ENCODE results near the gene EPB41L4B. TPM values are rescaled to one million over a fixed set of nuclear protein-coding genes. Genes with fewer than 3 reads are reported as not detected.

Gene EPB41L4B
- total RNA-seq, 2 donors from 2014 or later = 6.4 to 6.6 TPM

GRCh38 chr9:109245310-109245897 is 75.5 kb downstream of the EPB41L4B start:
- Mint-ChIP-seq H3K4me3 (no peak overlapping the region), H3K36me3 (ENCODE audit: low read depth) (no peaks in the 10 kb centered on the region), H3K27ac (no peak overlapping the region), H3K4me1 (peaks cover 4% of the 10 kb centered on the region), H3K9me3 (no peaks in the 10 kb centered on the region), H3K27me3 (ENCODE audit: insufficient read depth) (no peaks in the 10 kb centered on the region)
- H3K9ac ChIP-seq (ENCODE audit: extremely low read depth, low read length, poor library complexity, severe bottlenecking) = no peak overlapping the region
- H3K27ac ChIP-seq (ENCODE audit: low read depth, low read length) = no peak overlapping the region
- 93 to 98% methylated on average over 5 to 6 of the region's 6 CpGs for WGBS, 2 experiments (ENCODE audit: insufficient coverage in 1 of 2, insufficient read length in 1 of 2)
- no peaks in the 10 kb centered on the region for H3K27me3 ChIP-seq (ENCODE audit: control insufficient read depth, insufficient read depth, low read length, poor library complexity, severe bottlenecking)
- H3K4me1 ChIP-seq (ENCODE audit: control insufficient read depth, insufficient read depth, low read length) = no peaks in the 10 kb centered on the region
- no peaks in the 10 kb centered on the region for H3K9me3 ChIP-seq (ENCODE audit: control insufficient read depth, low read length)
- H3K4me3 ChIP-seq (ENCODE audit: low read length) = no peak overlapping the region
- no peak for TF ChIP-seq CTCF (conservative IDR thresholded peaks at IDR 0.05)
- no peak for DNase-seq
- H3K36me3 ChIP-seq (ENCODE audit: control insufficient read depth, insufficient read depth, low read length) = no peaks in the 10 kb centered on the region

- TF ChIP-seq CTCF (conservative IDR thresholded peaks at IDR 0.05) = peak; percentile 95
- no peaks in the 10 kb centered on the region for H3K9me3 ChIP-seq (ENCODE audit: control insufficient read depth, low read length)
Measured at GRCh38 chr9:109244179-109245132, 76.4 kb downstream of the EPB41L4B start.

GRCh38 chr9:109242741-109243140 is 78.1 kb downstream of the EPB41L4B start:
- no peak for TF ChIP-seq CTCF (conservative IDR thresholded peaks at IDR 0.05)
- Histone ChIP-seq H3K27ac (ENCODE audit: low read depth, low read length) (no peak overlapping the region), H3K4me3 (ENCODE audit: low read length) (no peak overlapping the region), H3K27me3 (ENCODE audit: control insufficient read depth, insufficient read depth, low read length, poor library complexity, severe bottlenecking) (no peaks in the 10 kb centered on the region), H3K36me3 (ENCODE audit: control insufficient read depth, insufficient read depth, low read length) (no peaks in the 10 kb centered on the region), H3K9ac (ENCODE audit: extremely low read depth, low read length, poor library complexity, severe bottlenecking) (no peak overlapping the region), H3K4me1 (ENCODE audit: control insufficient read depth, insufficient read depth, low read length) (no peaks in the 10 kb centered on the region), H3K9me3 (ENCODE audit: control insufficient read depth, low read length) (no peaks in the 10 kb centered on the region)
- 89 to 92% methylated on average over 2 of the region's 2 CpGs for WGBS, 2 experiments (ENCODE audit: insufficient coverage in 1 of 2, insufficient read length in 1 of 2)
- peak; percentile 10 for DNase-seq
- Mint-ChIP-seq H3K27ac (no peak overlapping the region), H3K4me1 (peaks cover 4% of the 10 kb centered on the region), H3K36me3 (ENCODE audit: low read depth) (peaks cover 5% of the 10 kb centered on the region), H3K4me3 (no peak overlapping the region), H3K27me3 (ENCODE audit: insufficient read depth) (no peaks in the 10 kb centered on the region), H3K9me3 (no peaks in the 10 kb centered on the region)

More at GRCh38 chr9:109244179-109245132, 76.4 kb downstream of the EPB41L4B start:
- Mint-ChIP-seq H3K27ac (no peak overlapping the region), H3K36me3 (ENCODE audit: low read depth) (peaks cover 5% of the 10 kb centered on the region), H3K4me1 (peaks cover 4% of the 10 kb centered on the region), H3K4me3 (no peak overlapping the region), H3K27me3 (ENCODE audit: insufficient read depth) (no peaks in the 10 kb centered on the region), H3K9me3 (no peaks in the 10 kb centered on the region)
- Histone ChIP-seq H3K27ac (ENCODE audit: low read depth, low read length) (no peak overlapping the region), H3K4me3 (ENCODE audit: low read length) (no peak overlapping the region), H3K27me3 (ENCODE audit: control insufficient read depth, insufficient read depth, low read length, poor library complexity, severe bottlenecking) (no peaks in the 10 kb centered on the region), H3K36me3 (ENCODE audit: control insufficient read depth, insufficient read depth, low read length) (no peaks in the 10 kb centered on the region), H3K9ac (ENCODE audit: extremely low read depth, low read length, poor library complexity, severe bottlenecking) (no peak overlapping the region), H3K4me1 (ENCODE audit: control insufficient read depth, insufficient read depth, low read length) (no peaks in the 10 kb centered on the region)
- 28 to 42% methylated on average over 4 to 9 of the region's 9 CpGs for WGBS, 2 experiments (ENCODE audit: insufficient coverage in 1 of 2, insufficient read length in 1 of 2)
- peak; percentile 92 for DNase-seq
